Esophagus squamous epithelium (tissue), 5 donors: ENCODE measurements around the gene STOX1. TPM values are rescaled to one million over a fixed set of nuclear protein-coding genes. Genes with fewer than 3 reads are reported as not detected.
A peak's percentile ranks its signal among the peaks of the same experiment; 100 is the strongest.

Source experiments
- DNase-seq: peaks from one replicate; lab custom pipeline; 2025; lab: John Stamatoyannopoulos, UW
- H3K27ac ChIP-seq, 4 donors: fragments of 200-600 bp; sonication (generic); one replicate each; pipeline ENCODE4 v1.5.1; 2016 to 2019; ENCODE audit warnings: mild to moderate bottlenecking in 1 of 4
- H3K27me3 ChIP-seq, 4 donors: fragments of 200-600 bp; sonication (generic); 1 replicate in 3 of 4; 2 replicates in 1 of 4; pipeline versions ENCODE4 v1.5.1 to v1.6.0; 2017 to 2021; ENCODE audit warnings: antibody characterized with exemption in 1 of 4
- H3K36me3 ChIP-seq, 3 donors: fragments of 200-600 bp; sonication (generic); one replicate each; pipeline ENCODE4 v1.5.1; 2016 to 2019
- H3K4me1 ChIP-seq, 3 donors: fragments of 200-600 bp; sonication (generic); one replicate each; pipeline ENCODE4 v1.5.1; 2017 to 2019
- H3K4me3 ChIP-seq, 4 donors: fragments of 200-600 bp; sonication (generic); 1 replicate in 3 of 4; 2 replicates in 1 of 4; pipeline ENCODE4 v1.5.1; 2016 to 2019; ENCODE audit warnings: mild to moderate bottlenecking in 2 of 4, moderate library complexity in 1 of 4
- H3K9me3 ChIP-seq, 3 donors: fragments of 200-600 bp; sonication (generic); one replicate each; pipeline ENCODE4 v1.5.1; 2016 to 2019
- POLR2A ChIP-seq, 4 donors: fragments of 450-650 bp; IDR thresholded peaks; one replicate each; pipeline ENCODE4 v1.6.1; 2017; ENCODE audit warnings: antibody characterized with exemption in 4 of 4, mild to moderate bottlenecking in 4 of 4, moderate library complexity in 3 of 4
- WGBS, 2 donors: methylation state at CpG; one replicate each; pipeline ENCODE4 v1.1.5; 2018; 5-methylcytosine and 5-hydroxymethylcytosine counted together
- intact Hi-C: fragments of 100-400 bp; cut with DNase I; formaldehyde crosslinking; loops from one replicate; pipeline ENCODE4 v1.15.0; 2022
- total RNA-seq, 4 donors: library from RNA; depleted of rRNA; stranded (reverse); fragments of >200 nt; gene quantifications; one replicate each; pipeline ENCODE4 v1.1.0, GENCODE V29; 2016
- TF ChIP-seq, protein P1 (sequence below), 6 experiments: fragments of 450-650 bp in 4 of 6; fragments of 200-600 bp in 2 of 6; sonication (generic) in 2 of 6; IDR thresholded peaks; one replicate each; pipeline ENCODE4 v1.5.1; 2016 to 2019; ENCODE audit warnings: antibody characterized with exemption in 6 of 6, mild to moderate bottlenecking in 4 of 6, moderate library complexity in 4 of 6
- donor health status: DM: yes; HTN: yes; CAD: no.

Gene STOX1
- total RNA-seq, 4 donors from 2014 or later: 0.19 to 2.1 (median 1.5) TPM

DNA sequence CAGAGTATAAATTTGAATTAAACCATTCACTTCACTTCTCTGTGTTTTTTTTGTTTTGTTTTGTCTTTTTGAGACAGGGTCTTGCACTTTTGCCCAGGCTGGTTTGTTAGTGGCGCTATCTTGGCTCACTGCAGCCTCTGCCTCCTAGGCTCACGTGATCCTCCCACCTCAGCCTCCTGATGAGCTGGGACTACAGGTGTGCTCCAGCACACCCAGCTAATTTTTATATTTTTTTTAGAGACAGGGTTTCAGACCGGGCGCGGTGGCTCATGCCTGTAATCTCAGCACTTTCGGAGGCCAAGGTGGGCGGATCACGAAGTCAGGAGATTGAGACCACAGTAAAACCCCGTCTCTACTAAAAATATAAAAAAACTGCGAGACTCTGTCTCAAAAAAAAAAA, 36.9 kb upstream of the STOX1 start:
- no peak for DNase-seq
- no peak overlapping the region for H3K27ac ChIP-seq
- H3K27me3 ChIP-seq: no peaks in the 10 kb centered on the region
- H3K36me3 ChIP-seq: peaks cover 8 to 100% (median 38%) of the 10 kb centered on the region in 3 donors
- H3K4me1 ChIP-seq: no peaks in the 10 kb centered on the region
- intact Hi-C loops: no loop called here
- no peak overlapping the region for H3K4me3 ChIP-seq
- TF ChIP-seq, protein P1, sequence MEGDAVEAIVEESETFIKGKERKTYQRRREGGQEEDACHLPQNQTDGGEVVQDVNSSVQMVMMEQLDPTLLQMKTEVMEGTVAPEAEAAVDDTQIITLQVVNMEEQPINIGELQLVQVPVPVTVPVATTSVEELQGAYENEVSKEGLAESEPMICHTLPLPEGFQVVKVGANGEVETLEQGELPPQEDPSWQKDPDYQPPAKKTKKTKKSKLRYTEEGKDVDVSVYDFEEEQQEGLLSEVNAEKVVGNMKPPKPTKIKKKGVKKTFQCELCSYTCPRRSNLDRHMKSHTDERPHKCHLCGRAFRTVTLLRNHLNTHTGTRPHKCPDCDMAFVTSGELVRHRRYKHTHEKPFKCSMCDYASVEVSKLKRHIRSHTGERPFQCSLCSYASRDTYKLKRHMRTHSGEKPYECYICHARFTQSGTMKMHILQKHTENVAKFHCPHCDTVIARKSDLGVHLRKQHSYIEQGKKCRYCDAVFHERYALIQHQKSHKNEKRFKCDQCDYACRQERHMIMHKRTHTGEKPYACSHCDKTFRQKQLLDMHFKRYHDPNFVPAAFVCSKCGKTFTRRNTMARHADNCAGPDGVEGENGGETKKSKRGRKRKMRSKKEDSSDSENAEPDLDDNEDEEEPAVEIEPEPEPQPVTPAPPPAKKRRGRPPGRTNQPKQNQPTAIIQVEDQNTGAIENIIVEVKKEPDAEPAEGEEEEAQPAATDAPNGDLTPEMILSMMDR (IDR thresholded peaks at IDR 0.05): no peak
- no peak for TF ChIP-seq POLR2A (IDR thresholded peaks at IDR 0.05)
- 75 to 91% methylated on average over 5 to 7 of the region's 10 CpGs for WGBS, 2 donors
- no peaks in the 10 kb centered on the region for H3K9me3 ChIP-seq

DNA sequence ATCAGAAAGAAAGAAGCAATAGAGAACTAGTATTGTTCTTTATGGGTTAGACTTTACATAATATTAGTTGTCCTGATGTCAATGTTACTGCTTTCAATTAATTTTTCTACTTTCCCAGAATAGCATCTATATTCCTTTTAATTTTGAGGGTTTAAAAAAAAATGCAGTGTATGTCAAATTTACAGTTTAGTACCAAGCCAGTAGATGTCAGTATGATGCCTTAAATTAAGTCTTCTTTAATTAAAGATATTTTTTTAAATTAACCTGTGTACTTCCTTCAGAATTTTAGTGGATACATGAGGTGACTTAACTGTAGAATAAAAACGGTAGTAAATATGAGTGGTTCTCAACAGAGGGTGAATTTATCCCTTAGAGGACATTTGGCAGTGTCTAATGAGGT, 35.2 kb upstream of the STOX1 start:
- TF ChIP-seq, protein P1 (IDR thresholded peaks at IDR 0.05): peak in 1 of 6 experiments; percentile 35
- no peak for TF ChIP-seq POLR2A (IDR thresholded peaks at IDR 0.05)
- no peak overlapping the region for H3K27ac ChIP-seq
- intact Hi-C loops: no loop called here
- peaks cover 8 to 98% (median 33%) of the 10 kb centered on the region in 3 donors for H3K36me3 ChIP-seq
- H3K27me3 ChIP-seq: no peaks in the 10 kb centered on the region
- H3K4me3 ChIP-seq: no peak overlapping the region
- whole genome bisulfite sequencing, 2 donors: 60 to 65% methylated on average over 1 of the region's 1 CpG
- H3K4me1 ChIP-seq: peaks cover 0 to 12% (median 0%) of the 10 kb centered on the region in 3 donors
- no peak for DNase-seq
- H3K9me3 ChIP-seq: no peaks in the 10 kb centered on the region

DNA sequence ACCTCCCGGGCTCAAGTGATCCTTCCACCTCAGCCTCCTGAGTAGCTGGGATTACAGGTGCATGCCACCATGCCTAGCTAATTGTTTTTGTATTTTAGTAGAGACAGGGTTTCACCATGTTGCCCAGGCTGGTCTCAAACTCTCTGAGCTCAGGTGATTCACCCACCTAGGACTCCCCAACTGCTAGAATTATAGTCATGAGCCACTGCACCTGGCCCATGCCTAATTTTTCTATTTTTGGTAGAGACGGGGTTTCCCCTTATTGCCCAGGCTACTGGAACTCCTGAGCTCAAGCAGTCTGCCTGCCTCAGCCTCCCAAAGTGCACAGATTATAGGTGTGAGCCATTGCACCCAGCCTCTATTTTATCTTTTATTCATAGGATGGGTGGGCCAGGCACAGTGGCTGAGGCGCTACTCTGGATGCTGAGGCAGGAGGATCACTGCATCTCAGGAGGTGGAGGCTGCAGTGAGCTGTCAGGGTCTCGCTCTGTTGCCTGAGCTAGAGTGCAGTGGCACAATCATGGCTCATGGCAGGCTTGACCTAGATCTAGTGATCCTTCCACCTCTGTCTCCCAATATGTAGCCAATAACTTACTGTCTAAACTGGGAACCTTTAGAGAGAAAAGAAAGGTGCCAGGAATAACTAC, 31.3 kb upstream of the STOX1 start:
- WGBS, 2 donors: 75 to 85% methylated on average over 1 to 2 of the region's 4 CpGs
- peak overlapping the region in 1 of 4 donors; percentile 24 for H3K27ac ChIP-seq
- H3K4me3 ChIP-seq: no peak overlapping the region
- no peaks in the 10 kb centered on the region for H3K9me3 ChIP-seq
- no peak for DNase-seq
- TF ChIP-seq, protein P1 (IDR thresholded peaks at IDR 0.05): no peak
- no peak for TF ChIP-seq POLR2A (IDR thresholded peaks at IDR 0.05)
- no peaks in the 10 kb centered on the region for H3K27me3 ChIP-seq
- peaks cover 0 to 60% (median 0%) of the 10 kb centered on the region in 3 donors for H3K36me3 ChIP-seq
- H3K4me1 ChIP-seq: peaks cover 0 to 12% (median 0%) of the 10 kb centered on the region in 3 donors
- intact Hi-C loops: no loop called here

DNA sequence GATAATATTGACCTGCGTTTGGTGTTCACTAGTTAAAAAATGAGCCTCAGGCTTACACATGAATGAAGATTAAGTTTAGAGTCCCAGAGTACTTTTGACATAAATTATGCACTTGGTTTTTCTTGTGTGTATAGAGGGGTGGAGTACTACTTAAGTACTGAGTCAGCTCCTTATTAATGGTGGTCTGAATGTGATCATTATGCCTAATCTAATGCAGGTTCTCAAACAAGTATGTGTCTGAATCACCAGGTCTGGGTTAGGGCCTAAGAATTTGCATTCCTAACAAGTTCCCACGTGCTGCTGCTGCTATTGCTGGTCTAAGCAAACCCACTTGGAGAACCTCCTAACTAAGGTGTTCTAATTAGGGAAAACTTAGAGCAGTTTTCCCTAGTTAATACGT, 30.7 kb upstream of the STOX1 start:
- 22 to 46% methylated on average over 3 of the region's 3 CpGs for WGBS, 2 donors
- H3K27ac ChIP-seq: peak overlapping the region in 1 of 4 donors; percentile 24
- no peaks in the 10 kb centered on the region for H3K27me3 ChIP-seq
- H3K9me3 ChIP-seq: no peaks in the 10 kb centered on the region
- H3K36me3 ChIP-seq: peaks cover 0 to 54% (median 0%) of the 10 kb centered on the region in 3 donors
- intact Hi-C loops: no loop called here
- peaks cover 0 to 12% (median 0%) of the 10 kb centered on the region in 3 donors for H3K4me1 ChIP-seq
- DNase-seq: no peak
- H3K4me3 ChIP-seq: no peak overlapping the region
- no peak for TF ChIP-seq POLR2A (IDR thresholded peaks at IDR 0.05)
- TF ChIP-seq, protein P1 (IDR thresholded peaks at IDR 0.05): no peak

DNA sequence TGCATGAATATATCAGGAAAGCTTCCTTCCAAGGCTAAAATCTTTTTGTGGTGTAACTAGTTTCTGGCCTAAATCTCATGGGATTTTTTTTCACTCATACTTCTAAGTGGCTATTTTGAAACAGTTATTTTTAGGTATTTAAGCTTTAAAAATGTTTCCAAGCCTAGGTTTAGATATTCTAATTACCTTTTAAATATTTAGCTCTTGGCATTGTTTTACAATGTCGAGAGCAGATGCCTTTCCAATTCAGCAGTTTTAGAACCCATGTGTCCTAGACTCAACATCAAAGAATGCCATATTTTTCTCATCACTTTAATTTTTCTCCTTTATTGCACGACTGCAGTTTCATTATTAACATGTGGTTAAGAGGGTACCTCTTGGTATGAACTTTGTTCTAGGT, 27.1 kb upstream of the STOX1 start:
- H3K4me3 ChIP-seq: no peak overlapping the region
- TF ChIP-seq, protein P1 (IDR thresholded peaks at IDR 0.05): no peak
- TF ChIP-seq POLR2A (IDR thresholded peaks at IDR 0.05): no peak
- no peaks in the 10 kb centered on the region for H3K9me3 ChIP-seq
- intact Hi-C loops: no loop called here
- no peaks in the 10 kb centered on the region for H3K27me3 ChIP-seq
- H3K4me1 ChIP-seq: peaks cover 0 to 12% (median 0%) of the 10 kb centered on the region in 3 donors
- 68 to 76% methylated on average over 2 of the region's 2 CpGs for WGBS, 2 donors
- no peak for DNase-seq
- no peak overlapping the region for H3K27ac ChIP-seq
- H3K36me3 ChIP-seq: peaks cover 0 to 18% (median 0%) of the 10 kb centered on the region in 3 donors
